K562 (cell line): ENCODE results near the gene MAGIX. TPM values are rescaled to one million over a fixed set of nuclear protein-coding genes. Genes with fewer than 3 reads are reported as not detected.

Experiments used
- ARID3A ChIP-seq: IDR thresholded peaks from 2 replicates; pipeline ENCODE4 v1.6.1; 2012; ENCODE audit warnings: low read depth, low read length, improper control_type of control experiment, borderline replicate concordance
- BRD9 ChIP-seq: fragments of 450-650 bp; IDR thresholded peaks from 2 replicates; pipeline ENCODE4 v1.6.1; 2018; ENCODE audit warnings: low read depth; ENCODE audit not compliant: partially characterized antibody
- CREB3L1 ChIP-seq: fragments of 450-650 bp; IDR thresholded peaks from 2 replicates; pipeline ENCODE4 v1.6.1; 2014; ENCODE audit warnings: low read depth, mild to moderate bottlenecking, moderate library complexity, borderline replicate concordance
- E2F4 ChIP-seq: sonication (generic); formaldehyde crosslinking; IDR thresholded peaks from 2 replicates; pipeline ENCODE4 v1.8.0; 2022; ENCODE audit warnings: mild to moderate bottlenecking, low read depth, missing genetic modification reagents
- EP400 ChIP-seq: fragments of 450-650 bp; IDR thresholded peaks from 2 replicates; pipeline ENCODE4 v1.6.1; 2017; ENCODE audit warnings: antibody characterized with exemption, mild to moderate bottlenecking, moderate library complexity
- ETS2 ChIP-seq: IDR thresholded peaks from 2 replicates; pipeline ENCODE4 v1.6.1; 2016; ENCODE audit warnings: borderline replicate concordance, missing genetic modification characterization, mild to moderate bottlenecking, moderate library complexity, missing compliant biosample characterization; ENCODE audit not compliant: poor library complexity, severe bottlenecking
- ETV5 ChIP-seq: sonication (generic); formaldehyde crosslinking; IDR thresholded peaks from 2 replicates; pipeline ENCODE4 v1.4.0; 2020; ENCODE audit warnings: low read depth, mild to moderate bottlenecking, missing genetic modification reagents
- HDAC1 ChIP-seq, 2 experiments: fragments of 450-650 bp; IDR thresholded peaks; 2 replicates each; pipeline ENCODE4 v1.6.1; 2016 to 2017; ENCODE audit warnings: inconsistent platforms in 1 of 2, mild to moderate bottlenecking in 1 of 2, moderate library complexity in 1 of 2
- HDAC2 ChIP-seq: fragments of 450-650 bp; IDR thresholded peaks from 2 replicates; pipeline ENCODE4 v1.6.1; 2016; ENCODE audit warnings: mild to moderate bottlenecking
- MBD1 ChIP-seq: fragments of 250-450 bp; sonication (Bioruptor Pico); IDR thresholded peaks from 2 replicates; pipeline ENCODE4 v1.8.0; 2022; ENCODE audit warnings: inconsistent platforms
- NONO ChIP-seq, 2 experiments: fragments of 200-400 bp in 1 of 2; fragments of 450-650 bp in 1 of 2; formaldehyde crosslinking in 1 of 2; IDR thresholded peaks; 2 replicates each; pipeline ENCODE4 v1.6.1; 2017; ENCODE audit warnings: low read depth in 2 of 2, mild to moderate bottlenecking in 2 of 2, moderate library complexity in 2 of 2, low read length in 1 of 2
- NR4A1 ChIP-seq, 2 experiments: fragments of 250-450 bp in 1 of 2; fragments of 450-650 bp in 1 of 2; sonication (Bioruptor Pico) in 1 of 2; IDR thresholded peaks; 2 replicates each; pipeline versions ENCODE4 v1.4.0 to v1.6.1; 2016 to 2020; ENCODE audit warnings: mild to moderate bottlenecking in 2 of 2, missing compliant biosample characterization in 1 of 2, missing genetic modification characterization in 1 of 2, moderate library complexity in 1 of 2
- OTX1 ChIP-seq: fragments of 450-650 bp; formaldehyde crosslinking; IDR thresholded peaks from 2 replicates; pipeline ENCODE4 v1.4.0; 2022; ENCODE audit warnings: mild to moderate bottlenecking
- PRPF4 ChIP-seq: fragments of 200-400 bp; formaldehyde crosslinking; IDR thresholded peaks from one replicate; pipeline ENCODE4 v1.6.1; 2017; ENCODE audit warnings: low read length, low read depth, mild to moderate bottlenecking; ENCODE audit not compliant: insufficient read depth, poor library complexity, severe bottlenecking
- SP1 ChIP-seq: sonication (generic); formaldehyde crosslinking; IDR thresholded peaks from 2 replicates; pipeline ENCODE4 v1.8.1; 2022; ENCODE audit warnings: mild to moderate bottlenecking, missing genetic modification reagents
- TBL1XR1 ChIP-seq, 2 experiments: IDR thresholded peaks; 2 replicates each; pipeline ENCODE4 v1.6.1; 2012; ENCODE audit warnings: improper control_type of control experiment in 2 of 2, low read length in 2 of 2, mild to moderate bottlenecking in 1 of 2
- ZBTB17 ChIP-seq: fragments of 450-650 bp; formaldehyde crosslinking; IDR thresholded peaks from 2 replicates; pipeline ENCODE4 v1.4.0; 2020; ENCODE audit warnings: mild to moderate bottlenecking
- ZNF282 ChIP-seq: sonication (generic); formaldehyde crosslinking; IDR thresholded peaks from 2 replicates; pipeline ENCODE4 v1.8.1; 2023; ENCODE audit warnings: missing genetic modification reagents
- ZNF3 ChIP-seq: fragments of 250-450 bp; sonication (Bioruptor Pico); IDR thresholded peaks from 2 replicates; pipeline ENCODE4 v1.5.0; 2021; ENCODE audit warnings: mild to moderate bottlenecking, moderate library complexity
- ZNF644 ChIP-seq: fragments of 200-800 bp; sonication (Bioruptor generic); IDR thresholded peaks from 2 replicates; pipeline ENCODE4 v1.6.1; 2016; ENCODE audit warnings: low read depth, missing genetic modification characterization, missing compliant biosample characterization
- ZSCAN29 ChIP-seq: fragments of 450-650 bp; IDR thresholded peaks from 2 replicates; pipeline ENCODE4 v1.6.1; 2017
- polyA plus RNA-seq, 8 experiments: library from polyadenylated mRNA; depleted of rRNA in 4 of 8; stranded (reverse) in 5 of 8; unstranded in 3 of 8; fragments of >200 nt; fragmentation: Nextera tagmentation in 2 of 8; fragmentation: Illumina TruSeq in 1 of 8; extraction: Ambion mirVana in 2 of 8; extraction: Trizol in 1 of 8; gene quantifications; 2 replicates each; pipeline versions ENCODE4 v1.2.1 to v1.2.3, GENCODE V29; 2011 to 2014; ENCODE audit warnings: inconsistent platforms in 1 of 8, missing spikeins in 1 of 8
- total RNA-seq, 7 experiments: library from RNA; depleted of rRNA in 6 of 7; stranded (reverse); fragments of >200 nt in 6 of 7; fragmentation: Illumina TruSeq in 2 of 7; extraction: Trizol in 2 of 7; gene quantifications; 2 replicates each; pipeline versions ENCODE4 v1.2.1 to v1.2.3, GENCODE V29; 2011 to 2021; ENCODE audit warnings: low replicate concordance in 1 of 7
- TF ChIP-seq, protein P1 (sequence below): fragments of 250-450 bp; sonication (Bioruptor Pico); IDR thresholded peaks from 2 replicates; pipeline ENCODE4 v1.6.1; 2021; ENCODE audit warnings: mild to moderate bottlenecking

MAGIX gene
- total and polyA plus RNA-seq, 9 of the 15 experiments (the other 6 are each of a cell fraction or from before 2014, with no cell fraction given) = 0.08 to 3.5 (median 0.47) TPM

GRCh38 chrX:49155243-49155899 is 7.2 kb upstream of the MAGIX start (continued):
- TF ChIP-seq E2F4 (CRISPR knock-in tag) (no peak), BRD9 (peak; percentile 29), ZBTB17 (CRISPR knock-in tag) (no peak), PRPF4 (no peak), ZNF644 (tag) (no peak), ZNF3 (CRISPR knock-in tag) (no peak), SP1 (CRISPR knock-in tag) (0 out of 2 replicates have a peak, but pooled peaks have one; percentile 7), ETS2 (no peak), MBD1 (CRISPR knock-in tag) (no peak), NONO (IDR thresholded peaks at IDR 0.05; ENCODE audit: low read depth in 2 of 2, low read length in 1 of 2) (no peak), ZNF282 (CRISPR knock-in tag) (no peak), OTX1 (CRISPR knock-in tag) (no peak), EP400 (peak; percentile 46), HDAC1 (IDR thresholded peaks at IDR 0.05) (no peak), TBL1XR1 (IDR thresholded peaks at IDR 0.05; ENCODE audit: low read length in 2 of 2) (no peak), HDAC2 (no peak), NR4A1 (CRISPR knock-in tag; IDR thresholded peaks at IDR 0.05) (no peak), NR4A1 (tag; IDR thresholded peaks at IDR 0.05) (no peak), ZSCAN29 (no peak), CREB3L1 (no peak), ETV5 (CRISPR knock-in tag) (no peak), ARID3A (no peak)
- TF ChIP-seq, protein P1, sequence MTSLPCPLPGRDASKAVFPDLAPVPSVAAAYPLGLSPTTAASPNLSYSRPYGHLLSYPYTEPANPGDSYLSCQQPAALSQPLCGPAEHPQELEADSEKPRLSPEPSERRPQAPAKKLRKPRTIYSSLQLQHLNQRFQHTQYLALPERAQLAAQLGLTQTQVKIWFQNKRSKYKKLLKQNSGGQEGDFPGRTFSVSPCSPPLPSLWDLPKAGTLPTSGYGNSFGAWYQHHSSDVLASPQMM = no peak
